Testis (tissue), 2 donors: ENCODE data around the gene EDA2R.

Source experiments
- CTCF ChIP-seq, 3 experiments: fragments of 450-650 bp in 2 of 3; fragments of 200-600 bp in 1 of 3; sonication (generic) in 1 of 3; IDR thresholded peaks; one replicate each; pipeline ENCODE4 v1.5.1; 2016 to 2019; ENCODE audit warnings: antibody characterized with exemption in 3 of 3, mild to moderate bottlenecking in 2 of 3, moderate library complexity in 1 of 3
- POLR2A ChIP-seq: fragments of 450-650 bp; IDR thresholded peaks from one replicate; pipeline ENCODE4 v1.6.1; 2017; ENCODE audit warnings: antibody characterized with exemption, mild to moderate bottlenecking, moderate library complexity

GRCh38 chrX:66622209-66622608 lies 16.7 kb downstream of the EDA2R start:
- TF ChIP-seq CTCF (IDR thresholded peaks at IDR 0.05) (no peak), POLR2A (no peak)
